ENCODE measurements around the gene C17orf100. TPM values are rescaled to one million over a fixed set of nuclear protein-coding genes. Genes with fewer than 3 reads are reported as not detected.
A peak's percentile ranks its signal among the peaks of the same experiment; 100 is the strongest.

Gene C17orf100
- total RNA-seq, 4 donors from 2014 or later, result 1.9 to 3.3 (median 2.4) TPM

- no peak for TF ChIP-seq EP300 (IDR thresholded peaks at IDR 0.05)
- no peak for TF ChIP-seq POLR2A (IDR thresholded peaks at IDR 0.05)
- Histone ChIP-seq H3K27ac (no peak overlapping the region), H3K27me3 (peaks cover 2% of the 10 kb centered on the region), H3K9me3 (no peaks in the 10 kb centered on the region), H3K4me1 (no peaks in the 10 kb centered on the region), H3K36me3 (no peaks in the 10 kb centered on the region), H3K4me3 (no peak overlapping the region)
- no peak for DNase-seq (ENCODE audit: low spot score in 2 of 2)
- WGBS, result 80% methylated on average over 3 of the region's 5 CpGs
Measured at GRCh38 chr17:6696906-6697305, 45.3 kb downstream of the C17orf100 start.

DNA sequence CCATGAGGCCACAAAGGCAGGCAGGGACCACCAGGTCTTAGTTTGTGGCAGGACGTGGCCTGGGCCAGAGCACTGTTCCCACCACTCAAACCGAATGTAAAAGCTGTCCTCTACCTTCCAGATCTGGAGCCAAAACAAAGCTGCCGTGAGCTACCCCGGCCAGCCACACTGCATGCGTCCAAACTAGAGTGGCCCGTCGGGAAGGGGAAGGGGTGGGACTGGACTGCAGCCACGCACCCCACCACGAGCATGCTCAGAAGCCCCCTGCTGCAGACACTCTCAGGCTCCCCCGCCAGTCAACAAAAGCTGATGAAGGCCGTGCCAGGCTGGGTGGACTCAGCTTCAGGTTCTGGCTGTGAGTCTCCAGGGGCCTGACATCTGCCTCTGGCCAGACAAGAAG lies 46.4 kb downstream of the C17orf100 start:
- 60% methylated on average over 1 of the region's 11 CpGs for WGBS
- TF ChIP-seq EP300 (IDR thresholded peaks at IDR 0.05) (no peak), POLR2A (IDR thresholded peaks at IDR 0.05) (no peak), CTCF (IDR thresholded peaks at IDR 0.05) (no peak), POLR2AphosphoS5 (IDR thresholded peaks at IDR 0.05) (no peak)
- no peak overlapping the region for H3K27ac ChIP-seq
- no peaks in the 10 kb centered on the region for H3K4me1 ChIP-seq
- peaks cover 8% of the 10 kb centered on the region for H3K27me3 ChIP-seq
- no peaks in the 10 kb centered on the region for H3K9me3 ChIP-seq
- DNase-seq (ENCODE audit: low spot score in 2 of 2), result peak in 1 of 2 donors; percentile 38
- no peaks in the 10 kb centered on the region for H3K36me3 ChIP-seq
- H3K4me3 ChIP-seq, result no peak overlapping the region

GRCh38 chr17:6699997-6700947 lies 48.7 kb downstream of the C17orf100 start:
- no peaks in the 10 kb centered on the region for H3K9me3 ChIP-seq
- no peak overlapping the region for H3K27ac ChIP-seq
- no peak overlapping the region for H3K4me3 ChIP-seq
- TF ChIP-seq EP300 (IDR thresholded peaks at IDR 0.05) (no peak), CTCF (IDR thresholded peaks at IDR 0.05) (no peak), POLR2AphosphoS5 (IDR thresholded peaks at IDR 0.05) (no peak), POLR2A (IDR thresholded peaks at IDR 0.05) (no peak)
- no peaks in the 10 kb centered on the region for H3K4me1 ChIP-seq
- DNase-seq (ENCODE audit: low spot score in 2 of 2), result peak in 1 of 2 donors; percentile 30
- WGBS, result 80% methylated on average over 16 of the region's 16 CpGs
- H3K27me3 ChIP-seq, result peaks cover 10% of the 10 kb centered on the region
- no peaks in the 10 kb centered on the region for H3K36me3 ChIP-seq

GRCh38 chr17:6700948-6701307 lies 49.4 kb downstream of the C17orf100 start:
- peak in 1 of 2 donors; percentile 34 for DNase-seq (ENCODE audit: low spot score in 2 of 2)
- WGBS, result 71% methylated on average over 1 of the region's 8 CpGs
- TF ChIP-seq POLR2AphosphoS5 (IDR thresholded peaks at IDR 0.05), result no peak
- TF ChIP-seq POLR2A (IDR thresholded peaks at IDR 0.05), result no peak
- no peak for TF ChIP-seq CTCF (IDR thresholded peaks at IDR 0.05)
- no peak for TF ChIP-seq EP300 (IDR thresholded peaks at IDR 0.05)
- H3K9me3 ChIP-seq, result no peaks in the 10 kb centered on the region
- no peaks in the 10 kb centered on the region for H3K36me3 ChIP-seq
- H3K27ac ChIP-seq, result no peak overlapping the region
- no peaks in the 10 kb centered on the region for H3K4me1 ChIP-seq
- H3K27me3 ChIP-seq, result peaks cover 10% of the 10 kb centered on the region
- H3K4me3 ChIP-seq, result no peak overlapping the region

GRCh38 chr17:6701719-6702118 lies 50.2 kb downstream of the C17orf100 start:
- H3K27ac ChIP-seq, result no peak overlapping the region
- no peaks in the 10 kb centered on the region for H3K4me1 ChIP-seq
- H3K4me3 ChIP-seq, result no peak overlapping the region
- TF ChIP-seq EP300 (IDR thresholded peaks at IDR 0.05) (no peak), CTCF (IDR thresholded peaks at IDR 0.05) (no peak), POLR2AphosphoS5 (IDR thresholded peaks at IDR 0.05) (no peak), POLR2A (IDR thresholded peaks at IDR 0.05) (no peak)
- WGBS, result 45% methylated on average over 7 of the region's 11 CpGs
- no peaks in the 10 kb centered on the region for H3K36me3 ChIP-seq
- DNase-seq (ENCODE audit: low spot score in 2 of 2), result peak in 1 of 2 donors; percentile 31
- H3K27me3 ChIP-seq, result peaks cover 17% of the 10 kb centered on the region
- H3K9me3 ChIP-seq, result no peaks in the 10 kb centered on the region

All from suprapubic skin (tissue), 4 donors.